HuH-7.5 (cell line): ENCODE results near the gene COPS2.

Experiments used
- DNase-seq: peaks from one replicate; pipeline ENCODE4 v3.0.0; 2011; ENCODE audit warnings: low spot score

Gene COPS2

DNA sequence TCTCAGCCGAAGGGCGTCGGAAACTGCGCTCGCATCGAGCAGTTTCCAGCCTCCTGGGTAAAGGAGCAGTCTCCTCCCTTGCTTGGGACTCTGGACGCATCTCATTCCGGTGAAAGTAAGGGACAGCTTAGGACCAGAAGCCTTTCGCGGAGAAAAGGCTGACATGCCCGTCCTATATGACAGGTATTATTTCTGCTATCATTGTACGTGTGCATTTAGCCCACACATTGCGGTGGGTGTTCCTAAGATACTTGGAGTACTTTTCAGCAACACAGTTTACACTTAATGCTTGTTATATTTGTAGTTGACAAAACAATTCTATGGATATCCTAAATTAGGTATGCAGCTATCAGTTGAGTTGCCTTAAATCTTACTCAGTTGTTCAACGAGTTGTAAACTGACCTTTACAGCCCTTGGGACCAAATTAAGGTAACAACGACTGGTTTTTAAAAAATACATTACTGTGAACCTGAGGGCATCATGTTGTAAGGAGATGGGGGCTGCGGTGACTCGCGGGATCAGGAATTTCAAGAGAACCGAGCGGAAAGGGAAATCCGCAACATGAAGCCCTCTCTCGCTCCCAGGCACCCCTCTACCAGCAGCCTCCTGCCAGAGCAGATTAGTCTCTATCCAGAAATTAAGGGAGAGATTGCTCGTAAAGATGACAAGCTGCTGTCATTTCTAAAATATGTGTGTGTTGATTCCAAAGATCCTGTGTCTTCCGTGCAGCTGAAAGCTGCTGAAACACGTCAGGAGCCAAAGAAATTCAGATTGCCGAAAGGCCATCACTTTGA is 632 bp upstream of the COPS2 start:
- DNase-seq: no peak

DNA sequence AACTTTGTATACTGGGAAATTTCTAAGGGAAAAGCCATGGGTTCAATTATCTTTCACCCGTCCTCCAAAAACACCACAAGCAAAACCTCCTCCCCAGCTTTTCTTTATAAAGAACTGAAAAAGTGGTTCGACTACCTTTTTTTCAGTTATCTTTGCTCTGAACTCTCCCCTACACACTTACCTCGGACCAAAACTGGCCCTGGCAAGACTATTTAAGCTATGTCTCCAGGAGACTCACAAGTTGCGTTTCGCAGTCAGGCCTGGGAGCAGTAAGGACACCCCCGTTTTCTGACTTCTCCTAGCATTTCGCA is 645 bp downstream of the COPS2 start:
- DNase-seq: no peak

DNA sequence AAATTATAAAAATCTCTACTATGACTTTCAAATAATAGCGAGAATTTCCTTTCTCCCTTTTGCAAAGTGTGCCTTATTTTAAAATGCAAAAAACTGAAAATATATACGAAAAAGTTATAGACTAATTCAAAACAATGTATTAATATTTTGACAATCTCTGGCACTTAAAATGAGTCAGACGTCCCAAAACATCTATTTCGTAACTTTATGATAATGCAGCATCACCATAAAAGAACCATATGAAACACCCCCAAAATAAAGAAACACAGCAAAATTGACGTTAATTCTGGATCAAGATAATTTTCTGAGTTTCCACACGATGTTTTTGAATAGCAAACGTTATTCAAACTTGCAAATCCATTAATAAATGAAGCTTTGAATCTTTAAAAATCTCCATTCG is 1.0 kb downstream of the COPS2 start:
- DNase-seq: no peak

DNA sequence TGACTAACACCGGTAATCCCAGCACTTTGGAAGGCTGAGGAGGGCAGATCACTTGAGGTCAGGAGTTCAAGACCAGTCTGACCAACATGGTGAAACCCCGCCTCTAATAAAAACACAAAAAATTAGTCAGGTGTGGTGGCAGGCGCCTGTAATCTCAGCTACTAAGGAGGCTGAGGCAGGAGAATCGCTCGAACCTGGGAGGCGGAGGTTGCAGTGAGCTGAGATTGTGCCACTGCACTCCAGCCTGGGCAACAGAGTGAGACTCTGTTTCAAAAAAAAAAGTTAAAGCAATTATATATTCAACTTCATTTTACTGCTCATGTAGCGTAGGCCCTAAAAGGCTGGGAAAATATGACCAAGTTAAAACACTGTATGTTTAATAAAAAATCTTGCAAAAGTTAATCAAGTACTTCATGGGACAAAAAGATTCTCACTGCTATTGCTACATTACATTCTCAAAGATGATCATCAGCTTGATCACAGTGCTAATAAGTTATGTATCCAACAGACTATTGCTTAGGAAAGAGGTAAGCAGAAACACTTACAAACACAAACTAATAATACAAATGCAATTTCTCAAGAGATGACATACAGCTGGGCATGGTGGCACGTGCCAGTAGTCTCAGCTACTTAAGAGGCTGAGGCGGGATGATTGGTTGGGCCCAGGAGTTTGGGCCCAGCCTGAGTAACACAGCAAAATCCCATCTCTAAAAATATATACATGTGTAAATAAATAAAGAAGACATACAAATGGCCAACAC is 2.7 kb downstream of the COPS2 start:
- no peak for DNase-seq

DNA sequence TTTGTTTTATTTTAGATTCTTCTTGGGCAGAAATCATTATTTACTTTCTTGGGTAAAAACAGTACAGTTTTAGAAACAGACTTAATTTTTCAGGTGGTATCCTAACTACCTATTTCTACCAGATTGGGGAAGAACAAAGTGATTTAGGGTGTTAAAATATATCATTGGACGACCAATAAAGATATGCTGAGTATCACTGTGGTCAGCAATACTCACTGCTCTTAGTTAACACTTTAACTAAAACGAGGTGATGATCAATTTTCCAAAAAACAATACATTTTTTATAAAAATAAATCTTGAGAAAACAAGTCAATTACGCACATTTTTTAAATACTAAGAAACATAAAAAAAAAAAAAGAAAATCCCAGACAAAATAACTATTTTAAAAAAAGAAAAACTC is 3.6 kb downstream of the COPS2 start:
- DNase-seq: no peak

DNA sequence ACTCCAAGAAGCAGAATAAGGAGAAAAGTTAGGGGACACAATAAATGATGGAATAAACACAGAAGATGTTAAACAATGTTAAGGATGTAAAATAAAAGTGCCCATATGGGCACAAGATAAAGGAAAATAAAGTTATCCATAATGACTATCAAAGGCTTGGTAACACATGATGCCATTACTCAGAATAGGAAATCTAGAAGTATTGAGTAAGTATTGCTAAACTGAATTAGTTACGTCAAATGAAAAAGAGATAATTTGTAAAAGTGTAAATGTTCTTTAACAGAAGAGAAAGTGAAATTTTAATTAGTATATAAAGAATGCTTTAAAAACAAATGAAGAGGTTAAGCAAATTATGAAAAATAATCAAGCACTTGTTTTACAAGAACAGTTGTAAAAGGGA is 6.7 kb downstream of the COPS2 start:
- no peak for DNase-seq

DNA sequence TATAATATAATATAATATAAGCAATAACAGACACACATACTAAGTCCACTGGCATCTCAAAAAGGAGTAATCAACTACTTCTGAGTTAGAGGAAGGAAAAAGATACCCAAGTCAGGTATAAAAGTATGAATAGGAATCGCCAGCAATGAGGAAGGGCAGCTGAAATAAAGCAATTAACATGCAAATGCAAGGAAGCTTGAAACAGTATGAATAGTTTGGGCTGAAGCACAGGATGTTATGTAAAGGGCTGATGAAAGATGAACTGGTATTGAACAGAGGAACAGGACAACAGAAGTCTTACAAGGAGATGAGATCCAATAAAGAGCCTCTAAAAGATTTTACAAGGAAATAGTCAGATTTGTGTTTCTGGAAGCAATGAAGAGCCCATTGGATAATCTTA is 7.1 kb downstream of the COPS2 start:
- DNase-seq: no peak

DNA sequence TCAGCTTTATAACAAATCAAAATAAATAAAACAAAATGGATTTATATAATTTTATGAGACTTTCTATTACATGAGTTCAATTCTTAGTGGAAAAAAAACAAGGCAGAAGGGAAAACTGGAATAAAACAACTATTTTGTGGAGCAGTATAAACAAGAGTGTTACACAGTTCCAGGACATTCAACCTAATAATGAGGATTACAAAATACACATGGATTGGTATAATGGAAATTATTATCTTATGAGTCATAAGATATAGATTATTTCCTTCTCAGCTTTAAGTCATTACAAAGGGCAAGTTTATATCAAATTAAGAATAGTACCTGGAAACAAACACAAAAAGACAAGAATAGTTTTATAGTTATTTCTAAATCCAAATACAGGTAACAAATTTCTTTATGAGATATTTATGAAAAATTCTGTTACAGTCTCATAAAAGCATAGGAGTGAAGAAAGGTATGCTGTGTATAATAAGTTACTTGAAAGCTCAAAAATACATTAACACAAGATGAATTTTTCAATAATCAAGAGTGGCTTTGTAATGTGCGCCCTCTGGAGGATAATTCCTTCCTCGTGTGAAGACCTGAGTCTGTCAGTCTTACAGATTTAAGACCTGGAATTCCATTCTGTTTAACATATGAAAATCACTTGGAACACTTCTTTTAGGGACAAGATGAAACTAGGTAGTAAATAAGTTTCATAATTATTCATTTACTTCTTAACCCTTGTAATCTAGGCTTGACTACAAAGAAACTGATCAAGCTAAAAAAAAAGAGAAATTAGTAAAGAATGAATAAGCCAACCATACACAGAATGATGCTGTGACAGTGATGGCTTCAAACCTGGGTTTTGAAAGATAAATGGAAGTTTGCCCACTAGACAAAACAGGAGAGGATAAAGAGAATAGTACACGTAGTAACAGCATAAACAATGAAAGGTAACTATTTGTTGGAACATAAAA is 9.5 kb downstream of the COPS2 start:
- DNase-seq: no peak

DNA sequence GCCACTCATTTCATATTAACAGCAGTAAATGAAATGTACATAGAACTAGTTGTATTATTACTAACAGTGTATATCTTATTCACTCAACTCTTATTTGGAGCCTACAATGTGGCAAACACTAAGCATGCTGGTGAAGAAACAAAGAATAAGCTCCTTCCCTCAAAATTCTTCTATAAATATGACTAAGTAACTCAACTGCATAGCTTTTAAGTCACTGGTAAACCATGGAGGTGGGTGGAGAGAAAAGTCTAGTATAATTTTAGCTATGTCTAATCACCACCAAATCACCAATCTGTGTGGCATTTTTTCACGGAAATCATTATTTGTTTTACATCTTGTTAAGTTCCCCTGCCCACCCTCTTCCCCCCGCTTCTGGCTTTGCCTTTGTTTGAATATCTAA is 17.5 kb downstream of the COPS2 start:
- DNase-seq: no peak

DNA sequence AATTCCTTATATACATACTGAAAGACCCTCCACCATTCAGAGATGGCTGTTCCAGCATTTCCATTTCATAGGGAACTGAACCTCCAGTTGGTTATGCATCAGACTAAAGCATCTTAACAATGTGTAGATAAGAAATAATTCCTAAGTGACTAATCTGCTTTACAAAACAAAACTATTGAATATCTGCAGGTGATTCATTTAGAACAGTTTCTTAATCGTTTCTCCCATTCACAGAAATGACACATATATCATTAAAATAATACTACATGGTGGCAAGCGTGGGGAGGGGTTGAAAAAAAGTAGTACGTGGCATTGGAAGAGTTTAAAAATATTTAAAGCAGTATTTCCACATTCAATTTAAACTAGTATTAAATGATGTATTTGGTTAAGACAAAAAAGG is 19.5 kb downstream of the COPS2 start:
- no peak for DNase-seq

DNA sequence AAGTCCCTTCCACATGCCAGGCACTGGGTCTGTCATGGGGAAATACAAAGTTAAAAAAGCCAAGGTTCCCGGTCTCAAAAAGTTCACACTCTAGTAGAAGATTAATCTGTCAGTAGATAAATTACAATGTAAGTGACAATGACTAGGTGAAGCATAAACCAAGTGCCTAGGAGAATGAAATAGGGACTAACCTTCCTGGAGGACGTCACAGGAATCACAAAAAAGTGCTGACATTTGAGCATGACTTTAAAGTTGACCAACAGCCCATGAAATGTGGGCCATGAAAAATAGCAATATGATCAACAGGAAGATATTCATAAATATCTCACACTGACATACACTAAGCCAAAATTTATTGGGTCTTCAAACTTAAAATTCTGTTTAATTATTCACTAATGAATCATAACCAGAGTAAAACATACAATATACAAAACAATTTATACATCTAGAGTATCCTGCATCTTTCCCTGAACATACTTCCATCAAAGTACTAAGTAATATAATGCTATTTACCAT is 20.0 kb downstream of the COPS2 start:
- no peak for DNase-seq

DNA sequence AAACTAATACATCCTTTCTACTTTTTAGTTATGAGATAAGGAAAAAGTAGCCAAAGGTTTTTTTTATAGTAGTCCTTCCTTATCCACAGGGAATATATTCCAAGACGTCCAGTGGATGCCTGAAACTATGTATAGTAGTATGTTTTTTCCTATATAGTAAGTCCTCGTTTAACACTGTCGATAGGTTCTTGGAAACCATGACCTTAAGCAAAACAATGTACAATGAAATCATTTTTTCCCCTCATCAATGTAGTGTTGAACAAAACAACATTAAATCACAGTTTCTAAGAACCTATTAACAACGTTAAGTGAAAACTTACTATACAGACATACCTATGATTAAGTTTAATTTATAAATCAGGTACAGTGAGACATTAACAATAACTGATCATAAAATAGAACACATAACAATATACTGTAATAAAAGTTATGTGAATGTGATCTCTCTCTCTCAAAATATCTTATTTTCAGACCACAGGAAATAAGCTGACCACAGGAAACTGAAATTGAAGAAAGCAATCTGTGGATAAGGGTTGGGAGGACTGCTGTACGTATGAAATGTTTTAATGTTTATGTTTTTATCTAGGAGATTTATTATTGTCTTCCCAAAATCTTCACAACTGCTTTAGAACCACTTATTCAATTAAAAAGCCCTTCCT is 20.6 kb downstream of the COPS2 start:
- DNase-seq: no peak

DNA sequence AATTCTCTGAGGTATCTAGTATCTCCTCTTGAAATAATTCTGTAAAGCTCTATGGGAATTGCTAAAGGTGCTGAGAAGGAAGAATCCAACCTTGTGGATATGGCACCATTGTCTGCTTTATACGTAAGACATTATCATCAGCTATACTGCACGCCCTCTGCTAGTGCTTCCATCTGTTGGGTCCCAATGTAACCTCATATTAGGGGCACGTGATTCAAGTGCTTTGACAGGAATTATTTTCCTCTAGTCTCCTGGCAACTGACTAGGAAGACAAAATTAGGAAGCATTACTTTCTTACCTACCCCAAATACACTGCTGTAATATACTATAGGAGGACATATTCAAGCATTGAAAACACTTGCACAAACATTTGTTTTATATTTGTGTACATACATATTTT is 24.0 kb downstream of the COPS2 start:
- no peak for DNase-seq

DNA sequence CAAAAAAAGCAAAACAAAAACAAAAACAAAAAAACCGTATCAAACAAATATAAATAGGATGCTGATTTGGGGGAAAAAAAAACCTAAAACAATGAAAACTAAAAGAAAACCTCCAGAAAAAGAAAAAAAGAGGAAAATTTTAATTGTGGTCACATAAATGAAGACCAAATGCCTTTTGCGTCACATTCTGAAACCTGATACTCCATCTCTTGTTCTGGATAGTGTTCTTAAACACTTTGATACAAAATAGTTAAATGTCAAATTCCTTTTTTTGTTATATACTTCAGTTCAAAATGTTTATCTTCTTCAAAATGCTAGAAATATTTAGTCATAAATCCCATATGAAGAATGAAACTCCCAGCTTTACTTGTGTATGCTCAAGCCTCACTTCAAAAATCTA is 31.0 kb downstream of the COPS2 start:
- DNase-seq: no peak

DNA sequence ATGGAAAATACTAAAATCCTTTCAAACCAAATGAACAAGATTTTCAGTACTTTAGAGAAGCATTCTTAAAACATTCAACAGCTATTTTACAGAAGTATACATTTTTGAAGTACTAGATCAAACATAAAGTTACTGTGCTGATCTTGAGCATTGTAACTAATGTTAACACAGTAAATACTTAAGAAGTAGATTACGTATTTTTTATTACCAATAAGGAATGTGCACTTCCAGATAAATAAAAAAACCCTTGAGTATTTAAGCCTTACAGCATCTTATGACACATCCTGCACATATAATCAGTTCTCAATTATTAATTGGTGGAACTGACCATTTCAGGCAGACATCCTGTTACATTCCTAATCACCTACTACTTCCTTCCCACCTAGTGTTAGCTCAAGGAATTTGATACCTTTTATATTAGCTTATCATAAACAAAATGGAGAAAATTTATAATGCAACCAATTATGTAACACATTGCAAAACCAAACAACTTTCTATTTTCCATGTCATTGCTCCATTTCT is 32.8 kb downstream of the COPS2 start:
- DNase-seq: no peak

DNA sequence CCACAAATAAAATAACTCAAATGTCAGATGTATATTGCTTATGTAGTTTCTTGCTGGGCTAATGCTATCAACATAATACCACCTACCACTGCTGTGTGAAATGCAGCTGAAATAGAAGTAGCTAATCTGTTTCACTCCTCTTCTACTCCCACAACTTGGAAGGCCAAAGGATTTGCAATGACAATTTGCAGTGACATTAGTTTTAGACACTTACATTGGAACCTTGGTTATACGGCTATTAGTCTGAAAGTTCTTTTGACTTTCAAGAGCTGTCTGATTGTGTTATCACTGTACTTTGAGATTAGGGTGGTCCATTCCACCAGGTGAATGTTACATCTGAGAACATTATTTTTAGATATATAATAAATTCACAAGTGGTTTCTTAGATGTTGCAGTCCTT is 33.5 kb downstream of the COPS2 start:
- no peak for DNase-seq

DNA sequence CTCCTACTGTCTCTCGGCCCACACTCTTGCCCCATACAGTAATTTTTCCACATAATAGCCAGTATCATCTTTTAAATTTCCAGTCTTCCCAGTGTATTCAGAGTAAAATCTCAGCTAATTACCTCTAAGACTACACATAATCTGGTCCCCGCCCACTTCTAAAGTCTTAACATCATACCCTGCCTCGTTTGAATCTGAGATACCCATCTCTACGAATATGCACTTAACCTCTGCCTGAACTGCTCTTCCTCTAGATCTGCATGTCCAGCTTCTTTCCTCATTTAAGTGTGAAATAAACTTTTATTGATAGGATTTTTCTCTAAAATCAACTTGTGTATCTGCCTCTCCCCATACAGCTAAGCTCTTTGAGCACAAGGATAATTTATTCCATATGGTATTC is 34.6 kb downstream of the COPS2 start:
- no peak for DNase-seq

DNA sequence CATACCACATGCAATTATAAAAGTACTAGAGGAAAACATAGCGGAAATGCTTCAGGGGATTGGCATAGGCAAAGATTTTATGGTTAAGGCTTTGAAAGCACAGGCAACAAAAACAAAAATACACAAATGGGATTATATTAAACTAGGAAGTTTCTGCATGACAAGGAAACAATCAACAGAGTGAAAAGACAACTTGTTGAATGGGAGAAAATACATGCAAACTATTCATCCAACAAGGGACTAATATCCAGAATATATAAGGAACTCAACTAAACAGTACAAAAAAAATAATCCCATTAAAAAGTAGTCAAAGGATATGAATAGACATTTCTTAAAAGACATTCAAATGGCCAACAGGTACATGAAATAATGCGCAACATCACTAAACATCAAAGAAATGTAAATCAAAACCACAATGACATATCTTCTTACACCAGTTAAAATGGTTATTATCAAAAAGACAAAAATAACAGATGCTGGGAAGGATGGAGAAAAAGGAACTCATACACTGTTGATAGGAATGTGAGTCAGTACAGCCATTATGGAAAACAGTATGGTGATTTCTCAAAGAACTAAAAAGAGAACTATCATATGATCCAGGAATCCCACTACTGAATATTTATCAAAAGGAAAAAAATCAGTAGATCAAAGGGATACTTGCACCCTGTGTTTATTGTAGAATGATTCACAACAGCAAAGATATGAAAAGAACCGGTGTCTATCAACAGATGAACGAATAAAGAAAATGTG is 39.1 kb downstream of the COPS2 start:
- DNase-seq: no peak

DNA sequence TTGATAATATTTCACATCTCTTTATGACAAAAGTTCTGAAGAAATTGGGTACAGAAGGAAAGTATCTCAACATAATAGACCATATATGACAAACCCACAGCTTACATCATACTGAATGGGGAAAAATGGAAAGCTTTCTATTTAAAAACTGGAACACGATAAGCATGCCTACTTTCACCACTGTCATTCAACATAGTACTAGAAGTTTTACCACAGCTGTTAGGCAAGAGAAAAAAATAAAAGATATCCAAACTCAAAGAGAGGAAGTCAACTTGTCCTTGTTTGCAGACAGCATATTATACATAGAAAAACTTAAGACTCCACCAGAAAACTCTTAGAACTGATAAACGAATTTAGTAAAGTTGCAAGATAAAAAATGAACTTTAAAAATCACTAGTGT is 40.3 kb downstream of the COPS2 start:
- no peak for DNase-seq

DNA sequence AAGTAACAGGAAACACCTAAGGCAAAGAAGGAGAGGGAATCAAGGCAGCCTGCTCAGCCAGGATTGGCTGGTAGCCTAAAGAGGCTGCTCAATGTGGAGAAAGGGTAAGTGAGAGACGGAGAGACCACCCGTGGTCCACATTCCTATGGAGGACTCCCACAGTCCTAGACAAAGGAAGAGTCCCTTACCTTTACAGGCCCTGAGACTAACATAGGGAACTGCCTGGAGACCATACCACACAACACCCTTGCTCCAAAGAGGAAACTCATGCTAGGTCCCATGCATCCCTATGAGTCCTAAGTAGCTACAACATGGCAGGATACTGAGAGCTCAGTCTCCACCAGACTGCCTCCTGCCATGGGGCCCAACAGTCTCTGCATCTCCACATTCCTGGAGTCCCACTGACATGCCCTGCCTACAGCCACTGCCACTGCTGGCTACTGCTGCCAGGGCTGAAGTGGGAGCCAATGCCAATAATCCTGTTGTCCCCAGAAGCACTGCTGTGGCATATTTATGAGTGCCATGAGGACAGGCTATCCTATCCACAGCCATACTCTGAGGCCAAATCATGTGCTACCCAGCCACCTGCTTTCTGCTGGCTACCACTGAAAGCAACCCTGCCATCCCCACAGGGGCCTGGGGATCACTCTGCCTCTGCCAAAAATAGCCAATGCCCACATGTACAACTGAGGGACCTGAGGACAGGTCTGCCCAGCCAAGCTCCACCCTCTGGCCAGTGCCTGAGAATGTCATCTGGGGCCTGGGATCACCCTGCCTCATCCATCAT is 45.0 kb downstream of the COPS2 start:
- DNase-seq: no peak
